Activated naive CD4-positive, alpha-beta T cell treated with anti-CD3 and anti-CD28 coated beads, Interleukin-2, amount 10 ng/mL, durations not matched to agents 7 days and 5 days (primary cell): ENCODE data around the gene PALD1.

Source experiments
- CTCF ChIA-PET: fragments of 350-600 bp; sonication (Branson Sonifier 250); formaldehyde crosslinking; loops from one replicate; lab custom pipeline; 2021; ENCODE audit warnings: antibody characterized with exemption; lab: Charles Lee
- DNase-seq: peaks from one replicate; pipeline ENCODE4 v3.0.0-alpha.2; 2020
- H3K27ac Mint-ChIP-seq: one replicate; pipeline ENCODE4 v1.8.0; 2021; ENCODE audit warnings: mild to moderate bottlenecking, moderate library complexity, mixed read lengths
- H3K27me3 Mint-ChIP-seq: one replicate; pipeline ENCODE4 v1.8.0; 2021; ENCODE audit warnings: mild to moderate bottlenecking, mixed read lengths
- H3K36me3 Mint-ChIP-seq: one replicate; pipeline ENCODE4 v1.8.0; 2021; ENCODE audit warnings: mixed read lengths
- H3K4me1 Mint-ChIP-seq: one replicate; pipeline ENCODE4 v1.8.0; 2021; ENCODE audit warnings: mixed read lengths
- H3K4me3 Mint-ChIP-seq: one replicate; pipeline ENCODE4 v1.8.0; 2021; ENCODE audit warnings: mild to moderate bottlenecking, moderate library complexity, mixed read lengths
- H3K9me3 Mint-ChIP-seq: one replicate; pipeline ENCODE4 v1.8.0; 2021; ENCODE audit warnings: mixed read lengths

Gene PALD1

GRCh38 chr10:70442332-70442988 is 36.1 kb upstream of the PALD1 start:
- DNase-seq: no peak
- Mint-ChIP-seq H3K27ac (no peak overlapping the region), H3K4me3 (no peak overlapping the region), H3K4me1 (peaks cover 13% of the 10 kb centered on the region), H3K9me3 (no peaks in the 10 kb centered on the region), H3K36me3 (peaks cover 3% of the 10 kb centered on the region), H3K27me3 (peaks cover 89% of the 10 kb centered on the region)
- CTCF ChIA-PET: interaction anchor here (0.9 kb wide), 1 partner anchor 317 kb away, joined by 3 read pairs; no protein-coding TSS in a partner anchor

- H3K4me3 Mint-ChIP-seq: no peak overlapping the region
- H3K4me1 Mint-ChIP-seq: peaks cover 13% of the 10 kb centered on the region
- H3K9me3 Mint-ChIP-seq: no peaks in the 10 kb centered on the region
- peaks cover 84% of the 10 kb centered on the region for H3K27me3 Mint-ChIP-seq
- peaks cover 3% of the 10 kb centered on the region for H3K36me3 Mint-ChIP-seq
- CTCF ChIA-PET: no interaction called here
- H3K27ac Mint-ChIP-seq: no peak overlapping the region
- DNase-seq: no peak
Observed at GRCh38 chr10:70444744-70445143, 33.8 kb upstream of the PALD1 start.

GRCh38 chr10:70445718-70446657 is 32.6 kb upstream of the PALD1 start:
- Mint-ChIP-seq H3K27ac (no peak overlapping the region), H3K27me3 (peaks cover 82% of the 10 kb centered on the region), H3K9me3 (no peaks in the 10 kb centered on the region), H3K4me3 (no peak overlapping the region), H3K4me1 (peaks cover 4% of the 10 kb centered on the region), H3K36me3 (no peaks in the 10 kb centered on the region)
- no peak for DNase-seq
- CTCF ChIA-PET: interaction anchor here (1.8 kb wide), 1 partner anchor 82 kb away, joined by 3 read pairs; no protein-coding TSS in a partner anchor

- H3K36me3 Mint-ChIP-seq: no peaks in the 10 kb centered on the region
- H3K4me1 Mint-ChIP-seq: no peaks in the 10 kb centered on the region
- H3K27me3 Mint-ChIP-seq: peaks cover 72% of the 10 kb centered on the region
- DNase-seq: no peak
- no peak overlapping the region for H3K4me3 Mint-ChIP-seq
- H3K9me3 Mint-ChIP-seq: no peaks in the 10 kb centered on the region
- CTCF ChIA-PET: no interaction called here
- no peak overlapping the region for H3K27ac Mint-ChIP-seq
Observed at GRCh38 chr10:70448236-70448635, 30.3 kb upstream of the PALD1 start.

GRCh38 chr10:70455213-70455630 is 23.3 kb upstream of the PALD1 start:
- no peak overlapping the region for H3K4me3 Mint-ChIP-seq
- peaks cover 88% of the 10 kb centered on the region for H3K27me3 Mint-ChIP-seq
- no peaks in the 10 kb centered on the region for H3K9me3 Mint-ChIP-seq
- H3K27ac Mint-ChIP-seq: no peak overlapping the region
- DNase-seq: no peak
- CTCF ChIA-PET: no interaction called here
- H3K4me1 Mint-ChIP-seq: peaks cover 5% of the 10 kb centered on the region
- H3K36me3 Mint-ChIP-seq: no peaks in the 10 kb centered on the region

GRCh38 chr10:70456164-70456563 is 22.4 kb upstream of the PALD1 start:
- Mint-ChIP-seq H3K27me3 (peaks cover 89% of the 10 kb centered on the region), H3K27ac (no peak overlapping the region), H3K36me3 (no peaks in the 10 kb centered on the region), H3K4me3 (no peak overlapping the region), H3K4me1 (peaks cover 5% of the 10 kb centered on the region), H3K9me3 (no peaks in the 10 kb centered on the region)
- no peak for DNase-seq
- CTCF ChIA-PET: no interaction called here

GRCh38 chr10:70457759-70458305 is 20.7 kb upstream of the PALD1 start:
- Mint-ChIP-seq H3K36me3 (no peaks in the 10 kb centered on the region), H3K27me3 (peaks cover 92% of the 10 kb centered on the region), H3K4me1 (peaks cover 5% of the 10 kb centered on the region), H3K4me3 (no peak overlapping the region), H3K9me3 (no peaks in the 10 kb centered on the region), H3K27ac (no peak overlapping the region)
- DNase-seq: no peak
- CTCF ChIA-PET: interaction anchor here (1.1 kb wide), 1 partner anchor 93 kb away, joined by 3 read pairs; no protein-coding TSS in a partner anchor

- peaks cover 5% of the 10 kb centered on the region for H3K4me1 Mint-ChIP-seq
- H3K27ac Mint-ChIP-seq: no peak overlapping the region
- CTCF ChIA-PET: interaction anchor here (1.1 kb wide), 1 partner anchor 94 kb away, joined by 3 read pairs; no protein-coding TSS in a partner anchor
- peaks cover 92% of the 10 kb centered on the region for H3K27me3 Mint-ChIP-seq
- H3K4me3 Mint-ChIP-seq: no peak overlapping the region
- no peaks in the 10 kb centered on the region for H3K36me3 Mint-ChIP-seq
- no peaks in the 10 kb centered on the region for H3K9me3 Mint-ChIP-seq
- peak; percentile 40 for DNase-seq
Observed at GRCh38 chr10:70458329-70459060, 20.1 kb upstream of the PALD1 start.

- peaks cover 5% of the 10 kb centered on the region for H3K4me1 Mint-ChIP-seq
- peaks cover 85% of the 10 kb centered on the region for H3K27me3 Mint-ChIP-seq
- CTCF ChIA-PET: interaction anchor here (0.7 to 3.3 kb wide), 4 partner anchors 35 to 300 kb away, joined by 3 to 16 read pairs (median 4); no protein-coding TSS in a partner anchor
- no peak overlapping the region for H3K27ac Mint-ChIP-seq
- no peak overlapping the region for H3K4me3 Mint-ChIP-seq
- DNase-seq: no peak
- no peaks in the 10 kb centered on the region for H3K36me3 Mint-ChIP-seq
- no peaks in the 10 kb centered on the region for H3K9me3 Mint-ChIP-seq
Observed at GRCh38 chr10:70459061-70459773, 19.4 kb upstream of the PALD1 start.

GRCh38 chr10:70459774-70460490 is 18.6 kb upstream of the PALD1 start:
- no peak overlapping the region for H3K27ac Mint-ChIP-seq
- DNase-seq: no peak
- no peaks in the 10 kb centered on the region for H3K36me3 Mint-ChIP-seq
- H3K4me3 Mint-ChIP-seq: no peak overlapping the region
- H3K9me3 Mint-ChIP-seq: no peaks in the 10 kb centered on the region
- CTCF ChIA-PET: interaction anchor here (0.7 to 3.3 kb wide), 12 partner anchors 23 to 300 kb away, joined by 3 to 48 read pairs (median 8); no protein-coding TSS in a partner anchor
- peaks cover 79% of the 10 kb centered on the region for H3K27me3 Mint-ChIP-seq
- H3K4me1 Mint-ChIP-seq: peaks cover 5% of the 10 kb centered on the region

- Mint-ChIP-seq H3K9me3 (no peaks in the 10 kb centered on the region), H3K4me1 (peaks cover 5% of the 10 kb centered on the region), H3K4me3 (no peak overlapping the region), H3K36me3 (no peaks in the 10 kb centered on the region), H3K27ac (no peak overlapping the region), H3K27me3 (peaks cover 72% of the 10 kb centered on the region)
- peak; percentile 67 for DNase-seq
- CTCF ChIA-PET: interaction anchor here (0.7 to 3.5 kb wide), 29 partner anchors 10 to 461 kb away, joined by 3 to 48 read pairs (median 4); no protein-coding TSS in a partner anchor
Observed at GRCh38 chr10:70461397-70462348, 16.9 kb upstream of the PALD1 start.
